GM12891 (cell line): ENCODE data around the gene NRXN2.
A peak's percentile ranks its signal among the peaks of the same experiment; 100 is the strongest.

Experiments
- DNase-seq: peaks from one replicate; pipeline ENCODE4 v3.0.0; 2011; ENCODE audit warnings: low spot score; ENCODE audit not compliant: insufficient read length
- FAIRE-seq: peaks from 2 replicates; lab custom pipeline; 2011; peaks lifted over from hg19 to GRCh38; lab: Jason Lieb, UNC
- PAX5 ChIP-seq: IDR thresholded peaks from 2 replicates; pipeline ENCODE4 v1.6.1; 2011; ENCODE audit warnings: low read length, moderate library complexity, mild to moderate bottlenecking; ENCODE audit not compliant: insufficient read depth, severe bottlenecking
- POLR2A ChIP-seq: IDR thresholded peaks from 2 replicates; pipeline ENCODE4 v1.6.1; 2011; ENCODE audit warnings: low read depth, low read length, control low read depth
- POLR2AphosphoS5 ChIP-seq: IDR thresholded peaks from 2 replicates; pipeline ENCODE4 v1.6.1; 2011; ENCODE audit warnings: low read depth, low read length, control low read depth
- POU2F2 ChIP-seq: IDR thresholded peaks from 2 replicates; pipeline ENCODE4 v1.6.1; 2011; ENCODE audit warnings: low read depth, mild to moderate bottlenecking, control low read depth, low read length, moderate library complexity
- SPI1 ChIP-seq: IDR thresholded peaks from 2 replicates; pipeline ENCODE4 v1.6.1; 2011; ENCODE audit warnings: low read depth, low read length, control low read depth
- TAF1 ChIP-seq: IDR thresholded peaks from 2 replicates; pipeline ENCODE4 v1.6.1; 2011; ENCODE audit warnings: low read depth, low read length, control low read depth

Gene NRXN2

DNA sequence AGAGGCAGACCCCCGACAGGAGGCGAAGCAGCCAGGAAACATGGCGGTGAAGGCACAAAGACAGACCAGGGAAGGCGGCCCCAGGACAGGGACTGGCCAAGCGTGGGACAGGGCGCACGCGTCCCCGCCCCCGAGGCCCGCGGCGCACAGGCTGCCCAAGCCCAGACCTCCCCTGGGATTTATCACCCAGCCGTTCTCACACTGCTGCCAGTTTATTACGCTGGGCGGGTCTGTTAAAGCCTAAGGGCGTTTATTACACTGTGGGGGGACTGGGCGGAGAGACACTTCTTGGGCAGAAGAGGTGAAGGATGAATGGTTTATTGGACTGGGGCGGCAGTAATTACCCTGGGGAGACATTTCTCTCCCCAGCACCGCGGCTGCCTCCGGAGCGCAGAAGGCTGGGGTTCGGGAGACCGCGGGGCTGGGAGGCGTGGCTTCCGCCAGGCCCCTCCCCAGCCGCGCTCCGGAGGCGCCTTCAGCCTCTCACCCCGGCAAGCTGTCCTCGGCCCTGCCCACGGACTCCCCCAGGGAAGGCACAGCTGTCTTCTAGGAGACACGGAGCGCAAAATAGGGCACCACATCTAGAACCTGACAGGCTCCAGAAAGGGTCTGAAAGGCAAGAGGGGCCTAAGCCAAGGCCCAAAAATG lies 84.9 kb downstream of the NRXN2 start:
- TF ChIP-seq POLR2AphosphoS5: no peak
- no peak for TF ChIP-seq PAX5
- no peak for TF ChIP-seq TAF1
- TF ChIP-seq POLR2A: no peak
- no peak for TF ChIP-seq POU2F2
- TF ChIP-seq SPI1: no peak
- FAIRE-seq (no peak), DNase-seq (no peak)

- FAIRE-seq: no peak
- TF ChIP-seq POLR2AphosphoS5: no peak
- no peak for TF ChIP-seq TAF1
- TF ChIP-seq SPI1: no peak
- no peak for TF ChIP-seq POLR2A
- no peak for TF ChIP-seq PAX5
- no peak for TF ChIP-seq POU2F2
Measured at GRCh38 chr11:64637334-64638017, 85.5 kb downstream of the NRXN2 start.

DNA sequence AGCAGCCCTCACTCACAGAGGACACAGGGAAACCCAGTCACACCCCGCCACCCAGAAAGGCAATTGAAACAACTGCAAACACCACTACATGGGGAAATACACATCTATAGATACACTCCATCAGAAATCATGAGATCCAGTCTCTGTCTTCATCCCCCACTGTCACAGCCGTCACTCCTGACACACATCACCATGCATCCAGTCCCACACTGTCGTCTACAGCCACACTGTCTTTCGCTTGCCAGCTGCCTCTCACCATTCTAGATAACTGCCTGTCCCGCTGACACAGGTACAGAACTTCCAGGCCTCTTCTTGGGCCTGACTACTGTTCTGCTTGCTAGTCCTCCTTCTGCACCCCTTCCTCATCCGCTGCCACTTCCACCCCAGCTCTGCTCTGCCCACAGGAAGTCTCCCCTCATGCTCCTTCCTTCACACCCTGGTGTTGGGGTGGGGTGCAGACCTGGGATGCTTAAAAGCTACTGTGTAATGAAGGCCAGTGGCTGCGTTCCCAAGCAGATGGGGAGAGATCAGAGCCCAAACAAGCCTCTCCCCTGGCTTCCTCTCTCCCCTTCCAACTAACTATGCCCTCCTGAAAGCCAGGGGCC lies 89.3 kb downstream of the NRXN2 start:
- no peak for FAIRE-seq
- no peak for DNase-seq

More at GRCh38 chr11:64637334-64638017, 85.5 kb downstream of the NRXN2 start:
- DNase-seq: no peak

DNA sequence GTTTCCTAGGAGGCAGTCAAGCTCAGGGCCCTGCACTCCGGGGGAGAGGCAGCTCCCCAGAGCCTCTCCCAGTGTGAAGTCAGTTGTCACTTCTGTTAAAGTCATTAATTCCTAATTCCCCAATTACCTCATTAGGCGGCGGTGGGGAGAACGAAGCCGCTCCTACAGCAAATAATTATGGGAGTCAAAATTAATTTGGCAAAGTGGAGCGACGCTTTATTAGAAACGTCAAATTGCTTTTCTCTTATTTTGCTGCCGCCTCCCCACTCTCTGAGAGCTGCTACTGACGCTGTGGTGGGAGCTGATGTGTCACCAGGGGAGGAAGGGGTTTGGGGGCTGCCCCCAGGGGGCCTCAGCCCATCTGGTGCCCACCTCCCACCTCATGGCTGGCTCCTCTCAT lies 90.3 kb downstream of the NRXN2 start:
- TF ChIP-seq POLR2A: no peak
- no peak for TF ChIP-seq PAX5
- TF ChIP-seq POU2F2: no peak
- TF ChIP-seq TAF1: no peak
- no peak for TF ChIP-seq SPI1
- no peak for TF ChIP-seq POLR2AphosphoS5
- no peak for FAIRE-seq

More for the DNA sequence above, 89.3 kb downstream of the NRXN2 start:
- TF ChIP-seq POU2F2: no peak
- no peak for TF ChIP-seq POLR2A
- TF ChIP-seq POLR2AphosphoS5: no peak
- no peak for TF ChIP-seq TAF1
- TF ChIP-seq PAX5: no peak
- no peak for TF ChIP-seq SPI1

GRCh38 chr11:64632237-64632636 lies 90.8 kb downstream of the NRXN2 start:
- DNase-seq: no peak
- FAIRE-seq: no peak
- no peak for TF ChIP-seq PAX5
- no peak for TF ChIP-seq TAF1
- no peak for TF ChIP-seq POLR2A
- TF ChIP-seq POLR2AphosphoS5: no peak
- no peak for TF ChIP-seq POU2F2
- TF ChIP-seq SPI1: no peak

More for the DNA sequence above, 90.3 kb downstream of the NRXN2 start:
- DNase-seq: no peak

GRCh38 chr11:64631675-64632074 lies 91.3 kb downstream of the NRXN2 start:
- TF ChIP-seq PAX5 (no peak), TAF1 (no peak), SPI1 (peak; percentile 78)
- peak; percentile 63 for FAIRE-seq
- DNase-seq: no peak

- DNase-seq: no peak
- FAIRE-seq: no peak
- TF ChIP-seq TAF1: no peak
- no peak for TF ChIP-seq SPI1
- TF ChIP-seq POU2F2: no peak
- no peak for TF ChIP-seq POLR2A
- TF ChIP-seq POLR2AphosphoS5: no peak
- TF ChIP-seq PAX5: no peak
Measured at GRCh38 chr11:64629796-64630562, 93.0 kb downstream of the NRXN2 start.

GRCh38 chr11:64629103-64629502 lies 93.9 kb downstream of the NRXN2 start:
- FAIRE-seq (no peak), DNase-seq (no peak)
- TF ChIP-seq POLR2A (no peak), TAF1 (no peak), POU2F2 (no peak), SPI1 (no peak), POLR2AphosphoS5 (no peak), PAX5 (no peak)

DNA sequence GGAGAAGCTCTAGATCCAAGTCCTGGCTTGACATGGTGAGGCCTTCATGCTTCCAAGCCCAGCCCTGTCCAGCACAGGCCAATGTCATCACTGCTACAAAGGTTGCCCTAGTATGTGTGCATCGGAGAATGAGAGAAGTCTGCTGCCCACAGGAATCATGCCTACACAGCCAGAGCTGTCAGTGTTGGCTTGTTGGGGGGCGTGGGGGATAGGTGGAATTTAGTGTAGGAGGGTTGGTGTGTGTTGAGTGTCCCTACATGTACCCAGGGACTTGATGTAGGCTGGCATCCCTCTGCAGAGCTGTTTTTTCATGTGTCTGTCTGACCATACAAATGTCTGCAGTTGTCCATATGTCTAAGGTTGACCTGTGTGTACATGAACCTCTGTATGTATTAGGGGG lies 94.4 kb downstream of the NRXN2 start:
- TF ChIP-seq POLR2A: no peak
- no peak for TF ChIP-seq PAX5
- TF ChIP-seq SPI1: no peak
- TF ChIP-seq POU2F2: no peak
- TF ChIP-seq POLR2AphosphoS5: no peak
- TF ChIP-seq TAF1: no peak
- no peak for FAIRE-seq
- no peak for DNase-seq
